RWPE2 (cell line): ENCODE data around the gene C1QTNF8.

ENCODE experiments used
- ATAC-seq: fragments of 200-7000 bp; cut with Tn5 transposase; 3 replicates; pipeline ENCODE4 v1.9.1; 2021; ENCODE audit warnings: low read depth
- DNase-seq: peaks from one replicate; pipeline ENCODE4 v3.0.0-alpha.2; 2020; ENCODE audit warnings: low spot score
- H3K27ac ChIP-seq: fragments of 450-650 bp; 2 replicates; pipeline ENCODE4 v1.5.1; 2017; ENCODE audit warnings: mild to moderate bottlenecking; ENCODE audit not compliant: poor library complexity, severe bottlenecking
- H3K27me3 ChIP-seq: fragments of 250-450 bp; sonication (Bioruptor Pico); 2 replicates; pipeline ENCODE4 v1.5.1; 2021; ENCODE audit warnings: mild to moderate bottlenecking, moderate library complexity; ENCODE audit not compliant: insufficient read depth, poor library complexity, severe bottlenecking
- H3K36me3 ChIP-seq: fragments of 250-450 bp; sonication (Bioruptor Pico); 2 replicates; pipeline ENCODE4 v1.5.1; 2020; ENCODE audit warnings: low read depth, mild to moderate bottlenecking, moderate library complexity
- H3K4me1 ChIP-seq: fragments of 250-450 bp; sonication (Bioruptor Pico); 2 replicates; pipeline ENCODE4 v1.5.1; 2021; ENCODE audit warnings: mild to moderate bottlenecking, moderate library complexity; ENCODE audit not compliant: insufficient read depth, poor library complexity, severe bottlenecking
- H3K4me3 ChIP-seq: fragments of 250-450 bp; sonication (Bioruptor Pico); 2 replicates; pipeline ENCODE4 v1.5.1; 2021; ENCODE audit warnings: mild to moderate bottlenecking, moderate library complexity; ENCODE audit not compliant: severe bottlenecking
- H3K9me3 ChIP-seq: fragments of 250-450 bp; sonication (Bioruptor Pico); 2 replicates; pipeline ENCODE4 v1.5.1; 2021; ENCODE audit warnings: mild to moderate bottlenecking, moderate library complexity; ENCODE audit not compliant: severe bottlenecking
- TF ChIP-seq, protein P1 (sequence below): fragments of 450-650 bp; IDR thresholded peaks from one replicate; pipeline ENCODE4 v1.5.1; 2017; ENCODE audit warnings: mild to moderate bottlenecking, moderate library complexity; ENCODE audit not compliant: poor library complexity, severe bottlenecking

Gene C1QTNF8

DNA sequence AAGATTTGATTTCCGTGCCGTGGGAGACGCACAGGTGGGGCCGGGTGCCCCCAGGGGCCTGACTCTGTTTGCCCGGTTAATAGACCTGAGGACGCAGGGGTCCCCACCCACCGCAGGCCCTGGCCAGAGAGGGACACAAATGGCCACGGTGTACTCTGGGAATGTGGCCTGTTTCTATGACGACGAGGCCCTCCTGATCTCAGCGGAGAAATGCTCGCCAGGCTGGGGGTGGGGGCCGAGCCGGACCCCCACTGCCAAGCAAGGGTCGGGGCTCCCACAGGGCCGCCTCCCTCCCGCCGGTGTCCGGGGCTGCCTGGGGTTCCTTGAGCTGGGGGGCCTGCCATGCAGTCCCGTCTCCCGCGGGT lies 24.5 kb upstream of the C1QTNF8 start:
- TF ChIP-seq, protein P1, sequence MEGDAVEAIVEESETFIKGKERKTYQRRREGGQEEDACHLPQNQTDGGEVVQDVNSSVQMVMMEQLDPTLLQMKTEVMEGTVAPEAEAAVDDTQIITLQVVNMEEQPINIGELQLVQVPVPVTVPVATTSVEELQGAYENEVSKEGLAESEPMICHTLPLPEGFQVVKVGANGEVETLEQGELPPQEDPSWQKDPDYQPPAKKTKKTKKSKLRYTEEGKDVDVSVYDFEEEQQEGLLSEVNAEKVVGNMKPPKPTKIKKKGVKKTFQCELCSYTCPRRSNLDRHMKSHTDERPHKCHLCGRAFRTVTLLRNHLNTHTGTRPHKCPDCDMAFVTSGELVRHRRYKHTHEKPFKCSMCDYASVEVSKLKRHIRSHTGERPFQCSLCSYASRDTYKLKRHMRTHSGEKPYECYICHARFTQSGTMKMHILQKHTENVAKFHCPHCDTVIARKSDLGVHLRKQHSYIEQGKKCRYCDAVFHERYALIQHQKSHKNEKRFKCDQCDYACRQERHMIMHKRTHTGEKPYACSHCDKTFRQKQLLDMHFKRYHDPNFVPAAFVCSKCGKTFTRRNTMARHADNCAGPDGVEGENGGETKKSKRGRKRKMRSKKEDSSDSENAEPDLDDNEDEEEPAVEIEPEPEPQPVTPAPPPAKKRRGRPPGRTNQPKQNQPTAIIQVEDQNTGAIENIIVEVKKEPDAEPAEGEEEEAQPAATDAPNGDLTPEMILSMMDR, result no peak
- ATAC-seq (no peak), DNase-seq (no peak)
- Histone ChIP-seq H3K36me3 (no peaks in the 10 kb centered on the region), H3K27me3 (peaks cover 8% of the 10 kb centered on the region), H3K4me3 (no peak overlapping the region), H3K27ac (no peak overlapping the region), H3K4me1 (no peaks in the 10 kb centered on the region), H3K9me3 (no peaks in the 10 kb centered on the region)

DNA sequence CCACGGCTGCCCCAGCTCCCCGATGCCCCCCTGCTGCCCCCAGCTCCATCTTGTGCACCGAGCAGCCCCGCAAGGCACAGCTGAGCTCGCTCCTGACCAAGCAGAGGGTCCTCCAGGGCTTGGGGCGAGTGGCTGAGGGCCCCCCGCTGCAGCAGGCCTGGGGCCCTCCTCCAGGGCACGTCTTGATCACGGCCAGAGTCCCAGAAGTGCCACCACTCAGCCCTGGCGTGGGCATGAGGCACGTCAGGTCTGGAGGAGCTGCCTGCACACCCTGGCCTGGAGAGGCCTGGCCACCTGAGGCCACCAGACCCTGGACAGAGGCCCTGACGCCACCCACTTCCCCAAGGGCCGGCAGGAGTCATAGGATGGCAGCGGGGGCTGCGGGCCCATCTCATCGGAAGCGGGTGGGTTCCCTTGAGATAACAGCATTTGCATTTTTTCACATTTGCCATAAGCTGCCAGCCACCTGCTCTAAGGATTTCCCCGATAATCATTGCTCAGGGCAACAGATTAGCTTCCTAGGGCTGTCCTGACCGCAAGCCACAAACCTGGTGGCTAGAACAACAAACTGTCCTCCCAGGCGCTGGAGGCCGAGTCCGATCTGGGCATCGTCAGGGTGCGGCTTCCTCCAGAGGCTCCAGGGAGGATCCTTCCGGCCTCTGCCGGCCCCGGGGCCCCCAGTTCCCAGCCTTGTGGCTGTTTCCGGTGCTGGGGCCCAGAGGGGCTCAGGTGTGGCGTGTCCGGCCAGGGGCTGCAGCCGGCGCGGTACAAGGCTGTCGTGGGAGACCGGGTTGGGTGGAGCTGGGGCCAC lies 23.9 kb upstream of the C1QTNF8 start:
- no peak overlapping the region for H3K4me3 ChIP-seq
- DNase-seq (no peak), ATAC-seq (no peak)
- peaks cover 8% of the 10 kb centered on the region for H3K27me3 ChIP-seq
- H3K27ac ChIP-seq, result no peak overlapping the region
- no peaks in the 10 kb centered on the region for H3K36me3 ChIP-seq
- H3K4me1 ChIP-seq, result no peaks in the 10 kb centered on the region
- TF ChIP-seq, protein P1, result no peak
- no peaks in the 10 kb centered on the region for H3K9me3 ChIP-seq

DNA sequence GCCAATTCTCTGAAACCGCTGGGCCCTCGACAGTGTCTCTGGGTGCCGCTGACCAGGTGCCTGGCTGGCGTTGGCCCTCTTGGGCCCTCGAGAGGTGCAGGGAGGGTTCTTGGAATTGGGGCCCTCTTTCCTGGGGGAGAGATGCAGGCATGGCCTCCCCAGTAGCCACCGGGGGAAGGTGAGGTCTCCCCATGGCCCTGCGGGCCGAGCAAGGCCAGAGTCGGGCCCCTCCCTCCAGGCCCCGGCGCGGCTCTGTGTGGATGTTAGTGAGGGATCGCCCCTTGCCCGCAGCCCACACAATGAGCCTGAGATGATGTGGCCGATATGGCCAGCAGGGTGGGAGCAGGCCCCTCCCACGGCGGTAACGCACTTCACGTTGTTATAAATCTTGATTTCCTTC lies 23.1 kb upstream of the C1QTNF8 start:
- H3K4me1 ChIP-seq, result no peaks in the 10 kb centered on the region
- TF ChIP-seq, protein P1, result no peak
- DNase-seq (no peak), ATAC-seq (no peak)
- no peaks in the 10 kb centered on the region for H3K36me3 ChIP-seq
- H3K4me3 ChIP-seq, result no peak overlapping the region
- no peak overlapping the region for H3K27ac ChIP-seq
- H3K27me3 ChIP-seq, result peaks cover 8% of the 10 kb centered on the region
- H3K9me3 ChIP-seq, result no peaks in the 10 kb centered on the region

DNA sequence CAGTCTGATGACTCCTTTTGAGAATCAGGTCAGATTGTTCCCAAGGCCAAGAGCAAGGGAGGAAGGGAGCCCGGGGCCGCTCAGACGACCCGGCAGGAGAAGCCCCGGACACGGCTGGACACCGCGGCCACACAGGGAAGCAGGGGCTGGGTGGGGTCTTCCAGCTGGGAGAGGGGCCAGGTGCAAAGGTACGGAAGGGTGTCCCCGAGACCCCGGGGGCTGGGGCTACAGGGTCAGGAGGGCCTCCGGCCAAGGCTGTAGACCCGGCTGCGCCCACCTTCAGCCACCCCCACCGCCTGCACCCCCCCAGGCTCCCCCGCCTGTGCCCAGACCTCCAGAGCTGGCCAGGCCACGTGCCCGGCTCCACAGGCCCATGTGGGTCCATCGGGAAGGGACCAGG lies 21.9 kb upstream of the C1QTNF8 start:
- DNase-seq (no peak), ATAC-seq (no peak)
- Histone ChIP-seq H3K4me1 (no peaks in the 10 kb centered on the region), H3K4me3 (no peak overlapping the region), H3K27me3 (peaks cover 8% of the 10 kb centered on the region), H3K36me3 (no peaks in the 10 kb centered on the region), H3K27ac (no peak overlapping the region), H3K9me3 (no peaks in the 10 kb centered on the region)
- TF ChIP-seq, protein P1, result no peak

DNA sequence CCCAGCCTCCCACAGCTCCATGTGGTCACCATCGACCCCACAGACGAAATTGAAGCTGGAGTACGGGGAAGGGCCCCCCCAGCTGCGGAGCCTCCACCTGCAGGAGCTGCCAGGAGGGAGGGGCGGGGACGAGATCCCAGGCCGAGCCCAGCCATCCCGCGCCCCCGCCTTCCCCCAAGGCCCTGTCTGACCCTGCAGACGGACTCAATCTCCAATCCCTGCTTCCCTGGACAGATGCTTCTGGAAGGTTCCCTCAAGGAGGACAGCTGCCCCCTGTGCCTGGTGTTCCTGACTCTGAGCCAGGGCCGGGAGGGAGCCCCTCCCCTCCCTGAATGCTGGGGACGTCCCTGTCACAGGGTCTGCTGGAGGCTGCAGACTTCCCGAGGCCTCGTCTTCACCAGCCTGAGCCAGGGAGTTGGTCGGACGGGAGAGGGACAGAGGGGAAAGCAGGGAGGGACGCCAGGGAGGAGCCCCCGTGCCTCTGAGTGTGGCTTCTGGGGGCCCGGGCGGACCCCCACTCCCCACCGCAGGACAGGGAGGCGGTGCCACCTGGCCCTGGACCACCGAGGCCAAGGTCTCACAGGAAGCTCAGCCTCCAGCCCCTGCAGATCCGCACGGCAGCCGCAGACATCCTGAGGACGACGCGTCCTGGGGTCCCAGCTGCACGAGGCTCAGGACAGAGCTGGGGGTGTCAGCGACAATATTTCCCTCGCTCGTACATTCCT lies 21.3 kb upstream of the C1QTNF8 start:
- Histone ChIP-seq H3K4me3 (no peak overlapping the region), H3K36me3 (no peaks in the 10 kb centered on the region), H3K27ac (no peak overlapping the region), H3K27me3 (peaks cover 8% of the 10 kb centered on the region), H3K4me1 (no peaks in the 10 kb centered on the region), H3K9me3 (no peaks in the 10 kb centered on the region)
- no peak for ATAC-seq
- TF ChIP-seq, protein P1, result no peak
- DNase-seq, result no peak
